Right lobe of liver (tissue), 4 donors: ENCODE results near the gene FABP1.

ENCODE experiments used
- POLR2A ChIP-seq: fragments of 450-650 bp; IDR thresholded peaks from one replicate; pipeline ENCODE4 v1.6.1; 2017; ENCODE audit warnings: antibody characterized with exemption, mild to moderate bottlenecking
- TF ChIP-seq, protein P1 (sequence below), 4 donors: fragments of 200-600 bp in 3 of 4; fragments of 450-650 bp in 1 of 4; IDR thresholded peaks; one replicate each; pipeline versions ENCODE4 v1.5.1 to v1.8.0; 2016 to 2022; ENCODE audit warnings: antibody characterized with exemption in 4 of 4, mild to moderate bottlenecking in 2 of 4
- donor health status: DM: no; HTN: no; CAD: no.
- donor health status: DM: no; HTN: no; CAD: no.
- donor health status: DM: no; HTN: yes; CAD: no.

DNA sequence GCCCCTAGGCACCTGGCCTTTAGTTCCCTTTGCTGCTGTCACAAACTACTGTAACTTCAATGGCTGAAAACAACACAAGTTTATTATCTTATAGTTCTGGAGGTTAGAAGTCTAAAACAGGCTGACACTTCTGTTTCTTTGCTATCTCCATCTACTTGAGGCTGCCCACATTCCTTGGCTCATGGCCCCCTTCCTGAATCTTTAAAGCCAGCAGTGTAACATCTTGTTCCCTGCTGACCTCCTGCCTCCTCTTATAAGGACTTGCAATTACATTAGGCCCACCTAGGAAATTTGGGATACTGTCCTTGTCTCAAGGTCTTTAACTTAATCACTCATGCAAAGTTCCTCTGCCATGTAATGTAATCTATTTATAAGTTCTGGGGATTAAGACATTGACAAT is 53.7 kb downstream of the FABP1 start:
- TF ChIP-seq POLR2A: no peak
- TF ChIP-seq, protein P1, sequence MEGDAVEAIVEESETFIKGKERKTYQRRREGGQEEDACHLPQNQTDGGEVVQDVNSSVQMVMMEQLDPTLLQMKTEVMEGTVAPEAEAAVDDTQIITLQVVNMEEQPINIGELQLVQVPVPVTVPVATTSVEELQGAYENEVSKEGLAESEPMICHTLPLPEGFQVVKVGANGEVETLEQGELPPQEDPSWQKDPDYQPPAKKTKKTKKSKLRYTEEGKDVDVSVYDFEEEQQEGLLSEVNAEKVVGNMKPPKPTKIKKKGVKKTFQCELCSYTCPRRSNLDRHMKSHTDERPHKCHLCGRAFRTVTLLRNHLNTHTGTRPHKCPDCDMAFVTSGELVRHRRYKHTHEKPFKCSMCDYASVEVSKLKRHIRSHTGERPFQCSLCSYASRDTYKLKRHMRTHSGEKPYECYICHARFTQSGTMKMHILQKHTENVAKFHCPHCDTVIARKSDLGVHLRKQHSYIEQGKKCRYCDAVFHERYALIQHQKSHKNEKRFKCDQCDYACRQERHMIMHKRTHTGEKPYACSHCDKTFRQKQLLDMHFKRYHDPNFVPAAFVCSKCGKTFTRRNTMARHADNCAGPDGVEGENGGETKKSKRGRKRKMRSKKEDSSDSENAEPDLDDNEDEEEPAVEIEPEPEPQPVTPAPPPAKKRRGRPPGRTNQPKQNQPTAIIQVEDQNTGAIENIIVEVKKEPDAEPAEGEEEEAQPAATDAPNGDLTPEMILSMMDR (IDR thresholded peaks at IDR 0.05): no peak
